Kidney (tissue), 14 donors: ENCODE results near the gene SLC12A5. TPM values are rescaled to one million over a fixed set of nuclear protein-coding genes. Genes with fewer than 3 reads are reported as not detected.
"Not testable (repeated sequence)": the region's sequence is repeated elsewhere in the genome, so short reads cannot be mapped to it uniquely, and the experiment has no call there.

Experiments
- DNase-seq, 5 donors: peaks; one replicate each; pipeline ENCODE4 v3.0.0-alpha.2; 2013 to 2020
- FAIRE-seq: peaks from 2 replicates; lab custom pipeline; 2012; peaks lifted over from hg19 to GRCh38; lab: Jason Lieb, UNC
- H3K27ac ChIP-seq, 2 donors: one replicate each; pipeline ENCODE4 v1.7.0; 2013; ENCODE audit warnings: low read depth in 2 of 2, low read length in 2 of 2, inconsistent platforms in 1 of 2
- H3K27me3 ChIP-seq: one replicate; pipeline ENCODE4 v1.7.1; 2013; ENCODE audit warnings: low read length, inconsistent platforms; ENCODE audit not compliant: control insufficient read depth, insufficient read depth
- H3K36me3 ChIP-seq, 3 donors: one replicate each; pipeline versions ENCODE4 v1.7.0 to v1.7.1; 2013; ENCODE audit warnings: low read length in 3 of 3, control low read depth in 1 of 3, inconsistent platforms in 1 of 3; ENCODE audit not compliant: insufficient read depth in 3 of 3, control insufficient read depth in 2 of 3
- H3K4me1 ChIP-seq, 3 donors: one replicate each; pipeline versions ENCODE4 v1.7.0 to v1.7.1; 2013; ENCODE audit warnings: low read length in 3 of 3, inconsistent platforms in 1 of 3, low read depth in 1 of 3; ENCODE audit not compliant: control insufficient read depth in 2 of 3, insufficient read depth in 2 of 3
- H3K4me3 ChIP-seq, 3 donors: one replicate each; pipeline versions ENCODE4 v1.7.0 to v1.8.1; 2013; ENCODE audit warnings: low read length in 3 of 3, control low read depth in 1 of 3, inconsistent platforms in 1 of 3
- H3K9ac ChIP-seq, 3 donors: one replicate each; pipeline versions ENCODE4 v1.7.0 to v1.7.1; 2013; ENCODE audit warnings: low read length in 3 of 3, control low read depth in 1 of 3, inconsistent platforms in 1 of 3
- H3K9me3 ChIP-seq, 3 donors: one replicate each; pipeline versions ENCODE4 v1.7.0 to v1.7.1; 2013; ENCODE audit warnings: low read length in 3 of 3, control low read depth in 1 of 3, inconsistent platforms in 1 of 3; ENCODE audit not compliant: control insufficient read depth in 2 of 3, insufficient read depth in 1 of 3
- intact Hi-C: fragments of 100-400 bp; cut with DNase I; formaldehyde crosslinking; loops from one replicate; pipeline ENCODE4 v1.11.1; 2022
- polyA plus RNA-seq: library from polyadenylated mRNA; stranded (reverse); fragments of 350-450 nt; fragmentation: Illumina TruSeq; extraction: RNeasy Lipid Tissue Mini Kit (QIAGEN cat#74804); gene quantifications from one replicate; pipeline ENCODE4 v1.2.3, GENCODE V29; 2014; ENCODE audit warnings: low read depth, low replicate concordance; ENCODE audit not compliant: insufficient read depth
- total RNA-seq: library from RNA; stranded (reverse); fragmentation: NEBNext Ultra II Directional; extraction: Animal tissue kit (Norgen Biotek cat#: 25700); gene quantifications from one replicate; pipeline ENCODE4 v1.2.1, GENCODE V29; 2021
- TF ChIP-seq, protein P1 (sequence below): IDR thresholded peaks from 3 replicates; pipeline ENCODE4 v1.5.1; 2012; ENCODE audit warnings: mild to moderate bottlenecking, moderate library complexity, borderline replicate concordance; ENCODE audit not compliant: insufficient read depth; ENCODE audit errors: extremely low read depth
- donor health status: control.
- donor health status: control.
- donor health status: control.
- donor health status: control.
- donor health status: control.
- donor health status: DM: yes; HTN: yes; CAD: no.
- donor health status: Normal renal cell carcinoma (clear cell type).

The SLC12A5 gene
- total and polyA plus RNA-seq, 2 donors from 2014 or later = 2.0 to 2.5 TPM

- Histone ChIP-seq H3K4me3 (no peak overlapping the region), H3K27ac (no peak overlapping the region), H3K9ac (no peak overlapping the region), H3K36me3 (no peaks in the 10 kb centered on the region), H3K4me1 (no peaks in the 10 kb centered on the region), H3K9me3 (no peaks in the 10 kb centered on the region), H3K27me3 (no peaks in the 10 kb centered on the region)
- intact Hi-C loops = no loop called here
- TF ChIP-seq, protein P1, sequence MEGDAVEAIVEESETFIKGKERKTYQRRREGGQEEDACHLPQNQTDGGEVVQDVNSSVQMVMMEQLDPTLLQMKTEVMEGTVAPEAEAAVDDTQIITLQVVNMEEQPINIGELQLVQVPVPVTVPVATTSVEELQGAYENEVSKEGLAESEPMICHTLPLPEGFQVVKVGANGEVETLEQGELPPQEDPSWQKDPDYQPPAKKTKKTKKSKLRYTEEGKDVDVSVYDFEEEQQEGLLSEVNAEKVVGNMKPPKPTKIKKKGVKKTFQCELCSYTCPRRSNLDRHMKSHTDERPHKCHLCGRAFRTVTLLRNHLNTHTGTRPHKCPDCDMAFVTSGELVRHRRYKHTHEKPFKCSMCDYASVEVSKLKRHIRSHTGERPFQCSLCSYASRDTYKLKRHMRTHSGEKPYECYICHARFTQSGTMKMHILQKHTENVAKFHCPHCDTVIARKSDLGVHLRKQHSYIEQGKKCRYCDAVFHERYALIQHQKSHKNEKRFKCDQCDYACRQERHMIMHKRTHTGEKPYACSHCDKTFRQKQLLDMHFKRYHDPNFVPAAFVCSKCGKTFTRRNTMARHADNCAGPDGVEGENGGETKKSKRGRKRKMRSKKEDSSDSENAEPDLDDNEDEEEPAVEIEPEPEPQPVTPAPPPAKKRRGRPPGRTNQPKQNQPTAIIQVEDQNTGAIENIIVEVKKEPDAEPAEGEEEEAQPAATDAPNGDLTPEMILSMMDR = no peak
- peak in 1 of 5 donors; percentile 85 for DNase-seq
- FAIRE-seq = no peak
These were observed 35.6 kb upstream of the SLC12A5 start for GRCh38 chr20:45993197-45993951.

- no peak overlapping the region for H3K4me3 ChIP-seq
- H3K9me3 ChIP-seq = no peaks in the 10 kb centered on the region
- intact Hi-C loops = no loop called here
- no peaks in the 10 kb centered on the region for H3K4me1 ChIP-seq
- no peak overlapping the region for H3K9ac ChIP-seq
- FAIRE-seq (no peak), DNase-seq (peak in 1 of 5 donors; percentile 26)
- H3K27ac ChIP-seq = no peak overlapping the region
- no peaks in the 10 kb centered on the region for H3K36me3 ChIP-seq
- TF ChIP-seq, protein P1 = no peak
- H3K27me3 ChIP-seq = no peaks in the 10 kb centered on the region
These were observed 34.1 kb upstream of the SLC12A5 start for GRCh38 chr20:45994761-45995493.

- H3K4me3 ChIP-seq, DNase-seq, intact Hi-C loops, H3K9ac ChIP-seq, H3K27ac ChIP-seq, H3K9me3 ChIP-seq, H3K4me1 ChIP-seq, H3K36me3 ChIP-seq, FAIRE-seq, H3K27me3 ChIP-seq: not testable (repeated sequence)
These were observed 33.4 kb upstream of the SLC12A5 start for GRCh38 chr20:45995495-45996097.

GRCh38 chr20:45997187-45997586 is 31.8 kb upstream of the SLC12A5 start:
- no peaks in the 10 kb centered on the region for H3K27me3 ChIP-seq
- H3K36me3 ChIP-seq = no peaks in the 10 kb centered on the region
- FAIRE-seq = no peak
- H3K9ac ChIP-seq = no peak overlapping the region
- H3K4me3 ChIP-seq = no peak overlapping the region
- H3K27ac ChIP-seq = no peak overlapping the region
- H3K4me1 ChIP-seq = no peaks in the 10 kb centered on the region
- TF ChIP-seq, protein P1 = no peak
- intact Hi-C loops = no loop called here
- DNase-seq = peak in 1 of 5 donors; percentile 3
- no peaks in the 10 kb centered on the region for H3K9me3 ChIP-seq
